Tibial nerve (tissue), 4 donors: ENCODE measurements around the gene SAV1. TPM values are rescaled to one million over a fixed set of nuclear protein-coding genes. Genes with fewer than 3 reads are reported as not detected.

ENCODE experiments used
- DNase-seq, 2 donors: peaks; one replicate each; pipeline ENCODE4 v3.0.0-alpha.2; 2019; ENCODE audit warnings: low spot score in 2 of 2
- H3K27ac ChIP-seq, 4 donors: fragments of 200-600 bp; sonication (generic) in 3 of 4; one replicate each; pipeline ENCODE4 v1.5.1; 2017 to 2019; ENCODE audit warnings: mild to moderate bottlenecking in 1 of 4
- H3K27me3 ChIP-seq, 2 donors: fragments of 200-600 bp; sonication (generic) in 1 of 2; one replicate each; pipeline versions ENCODE4 v1.5.1 to v1.6.0; 2017 to 2019
- H3K36me3 ChIP-seq, 3 donors: fragments of 200-600 bp; sonication (generic); one replicate each; pipeline ENCODE4 v1.5.1; 2018 to 2019
- H3K4me1 ChIP-seq, 4 donors: fragments of 200-600 bp; sonication (generic) in 3 of 4; one replicate each; pipeline ENCODE4 v1.5.1; 2017 to 2019
- H3K4me3 ChIP-seq, 4 donors: fragments of 200-600 bp; sonication (generic) in 3 of 4; one replicate each; pipeline ENCODE4 v1.5.1; 2017 to 2019; ENCODE audit warnings: mild to moderate bottlenecking in 1 of 4, moderate library complexity in 1 of 4
- H3K9me3 ChIP-seq, 4 donors: fragments of 200-600 bp; sonication (generic) in 3 of 4; one replicate each; pipeline ENCODE4 v1.5.1; 2017 to 2019
- CTCF ChIP-seq, 5 experiments: fragments of 200-600 bp in 3 of 5; fragments of 450-650 bp in 2 of 5; sonication (generic) in 3 of 5; IDR thresholded peaks; one replicate each; pipeline ENCODE4 v1.5.1; 2016 to 2019; ENCODE audit warnings: antibody characterized with exemption in 5 of 5, mild to moderate bottlenecking in 3 of 5, moderate library complexity in 2 of 5
- EP300 ChIP-seq, 2 donors: sonication (generic); formaldehyde crosslinking; IDR thresholded peaks; one replicate each; pipeline ENCODE4 v1.6.1; 2017; ENCODE audit warnings: antibody characterized with exemption in 2 of 2, mild to moderate bottlenecking in 1 of 2
- WGBS, 2 donors: methylation state at CpG; one replicate each; pipeline ENCODE4 v1.1.5; 2018; 5-methylcytosine and 5-hydroxymethylcytosine counted together
- small RNA-seq: library from RNA; depleted of rRNA; stranded (forward); fragments of <200 nt; gene quantifications from one replicate; pipeline ENCODE3, GENCODE V24; 2016
- total RNA-seq, 4 donors: library from RNA; depleted of rRNA; stranded (reverse); fragments of >200 nt; gene quantifications; one replicate each; pipeline ENCODE4 v1.1.0, GENCODE V29; 2016

Gene SAV1
- total RNA-seq, 4 donors from 2014 or later, result 35.1 to 62.3 (median 47.4) TPM

- no peaks in the 10 kb centered on the region for H3K27me3 ChIP-seq
- 88% methylated on average over 2 of the region's 2 CpGs for WGBS, 2 donors
- TF ChIP-seq CTCF (IDR thresholded peaks at IDR 0.05) (no peak), EP300 (IDR thresholded peaks at IDR 0.05) (no peak)
- peaks cover 0 to 30% (median 0%) of the 10 kb centered on the region in 3 donors for H3K36me3 ChIP-seq
- no peak overlapping the region for H3K4me3 ChIP-seq
- DNase-seq, result no peak
- H3K27ac ChIP-seq, result no peak overlapping the region
- no peaks in the 10 kb centered on the region for H3K9me3 ChIP-seq
- H3K4me1 ChIP-seq, result peaks cover 0 to 12% (median 0%) of the 10 kb centered on the region in 4 donors
Observed at GRCh38 chr14:50590464-50590863, 77.6 kb downstream of the SAV1 start.

Small RNA genes lying within 50 kb of the gene (small RNA-seq; reads per million reads assigned to genes)
- not detected for gene RN7SL452P

Other genes starting within 250 kb of the SAV1 start
- 100 to 1,000 TPM; 216 to 288 (median 279) TPM for gene MAP4K5, start 135.7 kb downstream of the SAV1 start, total RNA-seq
- 10 to 100 TPM; 13.5 to 34.7 (median 23.3) TPM for gene ATL1, start 108.2 kb downstream of the SAV1 start, total RNA-seq
- 10 to 100 TPM; 24.1 to 35.7 (median 30.7) TPM for gene NIN, start 162.9 kb upstream of the SAV1 start, total RNA-seq
- gene ABHD12B, start 203.7 kb upstream of the SAV1 start, total RNA-seq, result not detected